Stomach (tissue), 4 donors: ENCODE data around the gene CBX8.

Experiments
- CTCF ChIP-seq, 7 experiments: fragments of 450-650 bp in 4 of 7; fragments of 200-600 bp in 3 of 7; sonication (generic) in 3 of 7; IDR thresholded peaks; one replicate each; pipeline ENCODE4 v1.5.1; 2016 to 2019; ENCODE audit warnings: antibody characterized with exemption in 7 of 7, control low read depth in 2 of 7, mild to moderate bottlenecking in 1 of 7
- POLR2A ChIP-seq, 4 donors: fragments of 450-650 bp; IDR thresholded peaks; one replicate each; pipeline ENCODE4 v1.6.1; 2016; ENCODE audit warnings: antibody characterized with exemption in 4 of 4, control low read depth in 2 of 4, mild to moderate bottlenecking in 1 of 4, moderate library complexity in 1 of 4

- no peak for TF ChIP-seq CTCF (IDR thresholded peaks at IDR 0.05)
- no peak for TF ChIP-seq POLR2A (IDR thresholded peaks at IDR 0.05)
Observed at GRCh38 chr17:79820959-79821330, 24.1 kb upstream of the CBX8 start.
